NCI-H774 (cell line): Measurements from ENCODE around the gene ZSCAN5B.

ENCODE experiments used
- DNase-seq: peaks from one replicate; lab custom pipeline; 2025; lab: John Stamatoyannopoulos, UW

The ZSCAN5B gene

GRCh38 chr19:56144831-56145230 lies 52.8 kb downstream of the ZSCAN5B start:
- DNase-seq, result no peak

GRCh38 chr19:56144376-56144775 lies 53.2 kb downstream of the ZSCAN5B start:
- no peak for DNase-seq

DNA sequence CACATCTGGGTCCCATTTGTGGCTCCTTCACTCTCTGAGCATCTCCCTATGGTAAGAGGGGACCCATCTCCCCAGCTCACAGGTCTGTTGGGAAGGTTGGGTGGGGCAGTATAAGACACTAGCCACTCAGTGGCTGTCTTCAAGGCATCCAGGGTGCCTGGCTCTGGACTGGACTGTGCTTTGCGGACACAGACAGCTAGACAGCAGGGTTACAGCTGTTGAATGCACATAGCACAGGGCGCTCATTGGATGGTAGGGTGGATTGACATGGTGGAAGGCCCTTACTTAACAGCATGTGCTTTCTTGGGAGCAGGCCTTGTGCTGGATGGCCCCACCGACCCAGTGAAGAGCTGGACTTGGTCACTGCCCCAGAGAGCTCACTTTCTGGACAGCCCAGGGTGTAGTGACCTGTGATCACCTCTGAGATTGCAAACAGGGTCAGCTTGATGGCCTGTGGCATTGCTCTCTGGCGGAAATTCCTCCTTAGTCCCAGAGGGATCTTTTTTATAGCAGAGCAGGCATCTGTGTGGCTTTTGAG lies 54.6 kb downstream of the ZSCAN5B start:
- no peak for DNase-seq

DNA sequence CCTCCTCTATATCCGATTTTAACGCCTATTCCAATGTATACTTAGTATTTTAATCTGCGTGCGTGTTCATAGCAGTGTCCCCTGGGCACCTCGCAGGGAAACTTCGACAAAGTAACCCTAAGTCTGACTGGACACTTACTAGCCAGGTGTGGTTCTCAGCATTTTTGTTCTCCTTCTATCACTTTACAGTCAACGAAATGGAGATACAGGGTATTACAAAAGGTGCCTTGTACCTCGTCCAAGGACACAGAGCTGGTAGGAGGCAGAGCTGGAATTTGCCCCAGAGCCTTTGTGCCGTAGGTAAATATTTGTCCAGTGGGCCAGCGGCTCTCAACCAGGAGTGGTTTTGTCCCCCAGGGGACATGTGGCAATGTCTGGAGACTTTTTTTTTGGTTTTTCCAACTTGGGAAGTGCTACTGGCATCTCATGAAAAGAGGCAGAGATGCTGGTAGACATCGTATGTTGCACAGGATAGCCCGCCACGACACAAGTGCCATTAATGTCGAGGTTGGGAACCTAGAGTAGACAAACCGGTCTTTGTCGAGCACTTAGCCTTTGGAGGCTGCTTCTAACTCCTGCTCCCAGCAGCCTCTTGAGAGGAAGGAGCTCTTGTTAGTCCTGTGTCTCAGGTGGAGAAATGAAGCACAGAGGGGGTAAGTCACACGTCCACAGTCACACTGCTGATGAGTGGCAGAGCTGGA lies 55.3 kb downstream of the ZSCAN5B start:
- DNase-seq, result peak; percentile 24

DNA sequence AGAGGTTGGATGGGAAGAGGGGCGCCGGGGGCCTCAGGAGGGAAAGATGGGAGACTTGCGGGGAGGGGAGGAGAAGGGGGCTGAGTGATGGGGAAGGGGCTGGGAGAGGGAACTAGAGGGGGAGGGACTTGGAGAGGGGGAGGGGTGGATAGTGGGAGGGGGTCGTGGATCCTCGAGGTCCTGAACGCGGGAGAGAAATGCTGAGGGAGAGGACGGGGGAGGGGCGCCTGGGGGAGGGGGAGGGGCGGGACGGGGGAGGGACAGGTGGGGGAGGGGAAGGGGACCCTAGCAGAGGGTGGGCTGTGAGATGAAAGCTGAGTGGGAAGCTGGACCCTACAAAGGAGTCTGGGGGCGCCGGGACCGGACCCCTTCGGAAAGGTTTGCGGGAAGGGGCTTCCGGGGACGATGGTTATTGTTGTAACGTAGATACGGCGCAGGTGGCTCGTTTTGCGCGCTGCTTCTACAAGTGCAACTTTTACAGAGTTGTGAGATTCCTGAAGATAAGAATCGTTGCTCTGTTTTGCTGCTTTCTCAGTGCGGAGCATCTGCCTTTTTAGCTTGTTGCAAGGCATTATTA lies 56.1 kb downstream of the ZSCAN5B start:
- peak; percentile 34 for DNase-seq

DNA sequence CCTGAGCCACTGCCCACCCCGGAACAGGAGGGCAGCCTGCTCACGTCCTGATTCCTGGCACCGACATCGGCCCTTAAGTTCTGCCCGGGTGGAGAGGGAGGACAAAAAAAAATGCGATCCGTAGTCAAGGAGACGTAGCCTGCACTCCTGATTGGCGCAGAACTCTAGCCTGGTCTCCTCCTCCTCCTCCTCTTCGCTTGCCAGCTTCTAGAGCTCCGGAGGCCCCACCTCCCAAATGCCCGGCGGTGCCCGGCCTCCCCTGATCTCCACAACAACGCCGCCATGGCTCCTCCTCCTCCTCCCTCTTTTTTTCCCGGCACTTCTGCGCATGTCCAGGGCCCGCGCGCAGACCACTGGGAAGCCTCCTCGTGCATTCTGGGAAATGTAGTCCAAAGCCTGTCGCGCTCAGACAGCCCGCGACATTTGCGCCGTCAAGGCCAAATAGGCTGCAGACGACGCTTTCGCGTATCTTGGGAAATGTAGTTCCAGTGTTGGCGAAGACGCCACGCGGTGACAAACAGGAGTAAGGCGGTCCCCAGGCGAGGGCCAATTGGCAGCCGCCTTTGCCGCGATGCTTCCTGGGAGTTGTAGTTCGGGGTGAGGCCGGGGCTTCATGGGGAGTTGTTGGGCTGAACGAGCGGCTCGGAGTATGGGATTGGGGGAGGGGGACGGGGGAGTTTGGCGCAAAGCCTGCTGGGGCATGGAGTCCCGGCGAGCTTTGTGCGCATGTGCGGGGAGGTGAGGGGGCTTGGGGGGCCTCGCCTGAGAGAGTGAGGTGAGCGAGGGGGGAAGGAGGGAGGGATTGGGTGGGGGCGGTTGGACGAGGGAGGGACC lies 56.8 kb downstream of the ZSCAN5B start, which contains the start of gene ZNF444:
Gene ZNF444 (plus strand): TSS at position 705 of the 834 bp plus-strand sequence. CDS start 5,625 bp downstream, outside the sequence.
- peak; percentile 99 for DNase-seq

DNA sequence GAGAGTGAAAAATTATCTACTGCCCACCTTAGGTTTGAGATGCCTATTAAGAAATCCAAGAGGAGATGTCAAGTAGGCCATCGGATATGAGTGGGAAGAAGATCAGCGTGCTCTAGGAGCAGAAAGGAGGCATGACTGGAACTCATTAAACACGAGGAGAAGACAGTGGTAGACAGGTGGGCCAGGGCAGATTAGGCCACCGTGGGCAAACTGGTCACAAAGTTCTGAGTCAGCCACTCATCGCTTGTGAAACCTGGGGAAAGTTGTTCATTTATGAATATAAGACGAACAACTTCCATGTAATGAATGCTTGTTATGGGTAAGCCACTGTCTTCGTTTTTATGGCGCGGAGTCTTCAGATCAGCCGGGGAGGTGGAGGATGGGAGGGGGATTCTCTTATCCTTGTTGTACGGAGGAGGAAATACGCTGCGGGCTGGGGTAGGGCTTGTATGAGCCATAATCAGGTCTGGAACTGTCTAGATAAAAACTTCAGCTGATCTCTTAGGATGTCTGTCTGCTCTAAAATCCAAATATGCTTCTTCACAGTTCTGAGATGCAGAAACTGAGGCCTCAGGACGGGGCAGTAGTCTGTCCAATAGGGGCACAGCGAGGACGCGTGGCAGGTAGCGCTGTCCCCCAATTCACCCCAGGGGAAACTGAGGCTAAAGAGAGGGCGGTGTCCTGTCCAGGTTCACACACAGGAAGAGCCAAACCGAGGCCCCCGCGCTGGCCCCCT lies 57.6 kb downstream of the ZSCAN5B start:
- no peak for DNase-seq
